Skin of body (tissue), 2 donors: ENCODE data around the gene ZNF718. TPM values are rescaled to one million over a fixed set of nuclear protein-coding genes. Genes with fewer than 3 reads are reported as not detected.
"Not testable (repeated sequence)": the region's sequence is repeated elsewhere in the genome, so short reads cannot be mapped to it uniquely, and the experiment has no call there.

Experiments
- DNase-seq: peaks from one replicate; lab custom pipeline; 2025; lab: John Stamatoyannopoulos, UW
- total RNA-seq: library from RNA; depleted of rRNA; stranded (reverse); fragments of >200 nt; gene quantifications from one replicate; pipeline ENCODE4 v1.2.3, GENCODE V29; 2014

ZNF718 gene
- total RNA-seq, 1 donor from 2014 or later, result 16.1 TPM

DNA sequence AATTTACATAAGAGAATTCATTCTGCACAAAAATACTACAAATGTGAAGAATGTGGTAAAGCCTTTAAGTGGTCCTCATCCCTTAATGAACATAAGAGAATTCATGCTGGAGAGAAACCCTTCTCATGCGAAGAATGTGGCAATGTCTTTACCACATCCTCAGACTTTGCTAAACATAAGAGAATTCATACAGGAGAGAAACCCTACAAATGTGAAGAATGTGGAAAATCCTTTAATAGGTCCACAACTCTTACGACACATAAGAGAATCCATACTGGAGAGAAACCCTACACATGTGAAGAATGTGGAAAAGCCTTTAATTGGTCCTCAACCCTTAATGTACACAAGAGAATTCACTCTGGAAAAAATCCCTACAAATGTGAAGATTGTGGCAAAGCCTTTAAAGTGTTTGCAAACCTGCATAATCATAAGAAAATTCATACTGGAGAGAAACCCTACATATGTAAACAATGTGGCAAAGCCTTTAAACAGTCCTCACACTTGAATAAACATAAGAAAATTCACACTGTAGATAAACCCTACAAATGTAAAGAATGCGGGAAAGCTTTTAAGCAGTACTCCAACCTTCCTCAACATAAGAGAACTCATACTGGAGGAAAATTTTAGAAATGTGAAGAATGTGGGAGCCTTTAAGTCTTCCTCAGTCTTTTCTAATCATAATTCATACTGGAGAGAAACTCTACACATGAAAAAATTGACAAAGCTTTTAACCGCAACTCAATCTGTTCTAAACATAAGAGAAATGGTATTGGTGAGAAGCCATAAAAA lies 37.4 kb downstream of the ZNF718 start:
- no peak for DNase-seq

DNA sequence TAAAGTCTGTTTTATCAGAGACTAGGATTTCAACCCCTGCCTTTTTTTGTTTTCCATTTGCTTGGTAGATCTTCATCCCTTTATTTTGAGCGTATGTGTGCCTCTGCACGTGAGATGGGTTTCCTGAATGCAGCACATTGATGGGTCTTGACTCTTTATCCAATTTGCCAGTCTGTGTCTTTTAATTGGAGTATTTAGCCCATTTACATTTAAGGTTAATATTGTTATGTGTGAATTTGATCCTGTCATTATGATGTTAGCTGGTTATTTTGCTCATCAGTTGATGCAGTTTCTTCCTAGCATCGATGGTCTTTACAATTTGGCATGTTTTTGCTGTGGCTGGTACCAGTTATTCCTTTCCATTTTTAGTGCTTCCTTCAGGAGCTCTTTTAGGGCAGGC lies 45.3 kb downstream of the ZNF718 start:
- not testable (repeated sequence) for DNase-seq

DNA sequence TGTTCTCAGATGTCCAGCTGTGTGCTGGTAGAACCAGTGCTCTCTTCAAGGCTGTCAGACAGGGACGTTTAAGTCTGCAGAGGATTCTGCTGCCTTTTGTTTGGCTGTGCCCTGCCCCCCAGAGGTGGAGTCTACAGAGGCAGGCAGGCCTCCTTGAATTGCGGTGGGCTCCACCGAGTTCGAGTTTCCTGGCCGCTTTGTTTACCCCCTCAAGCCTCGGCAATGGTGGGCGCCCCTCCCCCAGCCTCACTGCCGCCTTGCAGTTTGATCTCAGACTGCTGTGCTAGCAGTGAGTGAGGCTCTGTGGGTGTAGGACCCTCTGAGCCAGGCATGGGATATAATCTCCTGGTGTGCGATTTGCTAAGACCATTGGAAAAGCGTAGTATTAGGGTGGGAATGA lies 47.0 kb downstream of the ZNF718 start:
- DNase-seq, result not testable (repeated sequence)

DNA sequence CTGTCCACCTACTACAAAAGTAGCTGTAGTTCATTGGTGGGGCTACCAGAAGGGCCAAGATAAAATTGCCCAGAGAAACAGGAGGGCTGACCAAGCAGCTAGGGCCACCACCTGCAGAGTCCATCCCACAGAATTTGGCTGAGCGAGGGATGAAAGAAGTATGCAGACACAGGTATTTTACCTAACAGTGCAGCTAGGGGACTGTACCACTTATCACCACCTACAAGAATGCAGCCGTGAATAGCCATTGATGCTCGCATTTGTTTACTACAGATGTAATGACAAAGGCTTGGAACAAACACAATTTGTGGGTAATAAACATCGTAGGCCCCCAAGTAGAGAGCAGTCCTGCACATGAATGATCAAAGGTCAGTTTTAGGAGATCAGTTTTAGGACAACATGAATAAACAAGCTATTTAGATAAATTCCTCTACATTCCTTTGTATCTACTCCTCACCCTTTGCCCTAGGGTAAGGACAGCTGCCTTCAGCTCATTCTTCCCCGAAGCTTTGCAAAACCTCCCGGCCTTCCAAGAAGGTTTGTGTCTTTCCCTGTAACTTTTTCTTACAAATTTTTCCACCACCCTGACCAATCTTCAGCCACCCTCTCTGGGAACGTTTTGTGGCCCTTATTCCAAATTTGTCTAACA lies 49.5 kb downstream of the ZNF718 start:
- DNase-seq, result no peak

DNA sequence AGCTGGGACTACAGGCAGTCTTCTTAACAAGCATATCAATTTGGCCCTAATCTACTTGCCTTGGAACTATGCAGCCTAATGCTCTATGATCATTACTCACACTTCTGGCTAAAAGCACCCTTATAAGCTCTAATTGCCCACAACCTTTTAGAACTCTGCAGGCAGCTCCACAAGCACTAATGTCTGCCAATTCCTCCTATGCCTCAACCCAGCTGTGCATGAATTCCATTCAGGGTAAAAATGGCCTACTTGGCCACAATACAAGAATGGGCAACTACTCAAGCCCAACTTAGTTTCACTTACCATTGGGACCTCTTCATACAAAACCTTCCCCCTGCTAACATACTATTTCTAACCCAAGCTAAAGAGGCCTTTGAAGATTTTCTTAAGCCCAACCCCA lies 51.7 kb downstream of the ZNF718 start:
- no peak for DNase-seq

DNA sequence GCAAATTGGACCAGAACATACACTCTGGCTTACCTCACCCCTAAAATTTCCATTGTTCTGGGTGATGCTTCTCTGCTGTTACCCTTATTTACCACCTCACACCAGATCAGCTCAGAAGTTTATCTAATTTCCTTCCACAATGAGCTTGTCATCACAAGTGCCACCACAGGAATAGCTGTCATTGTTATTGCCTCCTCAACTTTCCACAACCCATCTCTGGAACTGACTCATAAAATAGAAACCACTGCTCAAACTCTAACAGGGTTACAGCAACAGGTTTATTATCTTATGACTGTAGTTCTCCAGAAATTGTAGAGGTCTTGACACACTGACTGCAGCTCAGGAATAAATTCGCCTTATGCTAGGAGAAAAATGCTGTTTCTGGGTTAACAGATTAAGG lies 52.7 kb downstream of the ZNF718 start:
- DNase-seq, result no peak

DNA sequence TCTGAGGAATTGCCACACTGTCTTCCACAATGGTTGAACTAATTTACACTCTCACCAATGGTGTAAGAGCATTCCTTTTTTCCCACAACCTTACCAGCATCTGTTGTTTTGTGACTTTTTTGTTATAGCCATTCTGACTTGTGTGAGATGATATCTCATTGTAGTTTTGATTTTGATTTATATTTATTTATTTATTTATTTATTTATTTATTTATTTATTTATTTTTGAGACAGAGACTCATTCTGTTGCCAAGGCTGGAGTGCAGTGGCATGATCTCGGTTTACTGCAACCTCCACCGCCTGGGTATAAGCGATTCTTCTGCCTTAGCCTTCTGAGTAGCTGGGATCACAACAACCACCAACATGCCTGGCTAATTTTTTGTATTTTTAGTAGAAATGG lies 57.9 kb downstream of the ZNF718 start:
- DNase-seq, result not testable (repeated sequence)

DNA sequence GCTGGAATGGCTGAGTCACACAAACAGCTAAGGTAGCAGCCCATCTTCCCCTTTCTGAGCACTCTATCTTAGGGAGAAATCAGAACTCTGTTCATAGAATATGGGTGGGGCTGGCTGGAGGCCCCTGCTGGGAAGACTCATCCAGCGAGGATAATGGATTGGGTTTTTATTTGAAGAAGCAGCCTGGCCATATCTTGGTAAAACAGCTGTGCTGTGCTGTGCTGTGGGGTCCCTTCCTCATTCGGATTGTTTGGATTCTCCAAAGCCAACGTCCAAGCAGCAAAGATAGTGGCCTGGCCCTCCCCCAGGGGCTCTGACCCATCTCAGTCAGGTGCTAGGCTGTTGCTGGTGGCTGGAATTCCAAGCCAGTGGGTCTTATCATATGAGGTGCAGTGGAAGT lies 63.8 kb downstream of the ZNF718 start:
- DNase-seq, result no peak

DNA sequence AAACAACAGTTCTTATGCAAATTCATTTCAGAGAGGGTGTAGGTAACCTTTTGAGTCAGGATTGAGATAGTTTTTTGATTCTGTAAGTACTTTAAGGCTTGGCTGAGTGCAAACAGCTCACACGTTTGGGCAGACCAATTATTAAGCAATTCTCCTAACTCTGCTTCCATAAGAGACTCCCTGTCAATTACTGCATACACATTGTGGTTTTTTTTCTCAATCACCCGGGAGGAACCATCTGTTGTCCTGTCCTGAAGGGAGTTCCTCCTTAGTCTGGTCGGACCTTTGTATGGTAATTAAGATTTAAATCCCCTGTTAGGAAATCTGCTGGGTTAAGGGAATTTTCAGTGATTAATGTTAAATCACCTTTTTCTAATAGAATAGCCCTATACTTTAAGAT lies 70.9 kb downstream of the ZNF718 start:
- DNase-seq, result not testable (repeated sequence)

DNA sequence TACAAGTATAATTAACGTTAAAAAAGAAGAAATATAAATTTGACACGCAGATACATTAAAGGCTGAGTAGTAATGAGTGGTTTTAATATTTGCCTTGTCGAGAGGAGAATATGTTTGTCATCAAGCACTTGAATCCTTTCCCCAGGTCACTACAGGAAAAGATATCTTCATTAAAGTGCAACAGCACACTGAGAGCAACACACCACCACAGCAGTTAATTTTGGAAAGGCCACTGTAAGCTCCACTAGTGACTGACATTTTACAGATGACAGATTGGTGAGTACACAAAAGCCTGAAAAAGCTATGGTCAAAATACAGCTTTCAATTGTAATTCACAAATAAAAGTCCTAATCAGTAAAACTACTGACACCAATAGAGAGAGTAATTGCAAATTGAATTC lies 76.6 kb downstream of the ZNF718 start:
- no peak for DNase-seq

DNA sequence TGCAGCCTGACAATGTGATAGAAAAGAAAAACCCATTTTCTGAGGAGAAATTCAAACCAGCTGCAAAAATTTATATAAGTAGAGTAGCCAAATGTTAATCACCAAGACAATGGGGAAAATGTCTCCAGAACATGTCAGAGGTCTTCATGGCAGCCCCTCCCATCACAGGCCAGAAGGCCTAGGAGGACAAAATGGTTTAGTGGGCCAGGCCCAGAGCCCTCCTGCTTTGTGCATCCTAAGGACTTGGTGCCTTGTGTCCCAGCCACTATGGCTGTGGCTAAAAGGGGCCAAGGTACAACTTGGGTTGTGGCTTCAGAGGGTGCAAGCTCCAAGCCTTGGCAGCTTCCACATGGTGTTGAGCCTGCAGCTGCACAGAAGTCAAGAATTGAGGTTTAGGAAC lies 78.5 kb downstream of the ZNF718 start:
- DNase-seq, result not testable (repeated sequence)

DNA sequence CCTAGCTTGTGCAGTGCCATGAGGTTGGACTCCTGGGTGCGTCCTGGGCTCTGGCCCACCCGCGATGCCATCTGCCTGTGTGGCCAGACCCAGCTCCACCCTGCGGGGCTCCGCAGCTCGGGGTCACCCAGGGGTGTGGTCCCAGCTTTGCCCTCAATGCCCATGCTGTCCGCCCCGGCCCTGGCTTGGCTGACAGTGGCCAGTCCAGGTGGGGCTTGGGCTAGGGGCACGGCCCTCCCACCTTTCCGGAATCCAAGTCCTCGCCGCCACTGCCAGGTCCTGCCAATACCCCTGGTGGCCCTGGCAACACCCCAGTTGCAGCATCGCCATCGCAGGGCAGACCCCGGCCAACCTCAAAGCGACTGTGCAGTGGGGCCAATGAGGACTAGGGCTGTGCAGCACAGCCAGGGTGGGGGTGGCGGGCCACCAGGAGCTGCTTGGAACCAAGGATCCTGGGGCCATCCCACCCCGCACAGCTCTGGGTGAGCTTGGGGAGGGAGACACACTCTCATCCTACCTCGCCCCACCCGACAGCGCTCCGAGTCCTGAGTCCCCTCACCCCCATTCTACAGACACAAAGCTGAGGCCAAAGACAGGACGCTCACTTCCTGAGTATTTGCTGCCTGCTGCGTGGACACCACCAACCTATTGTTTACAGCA lies 80.9 kb downstream of the ZNF718 start:
- DNase-seq, result no peak

DNA sequence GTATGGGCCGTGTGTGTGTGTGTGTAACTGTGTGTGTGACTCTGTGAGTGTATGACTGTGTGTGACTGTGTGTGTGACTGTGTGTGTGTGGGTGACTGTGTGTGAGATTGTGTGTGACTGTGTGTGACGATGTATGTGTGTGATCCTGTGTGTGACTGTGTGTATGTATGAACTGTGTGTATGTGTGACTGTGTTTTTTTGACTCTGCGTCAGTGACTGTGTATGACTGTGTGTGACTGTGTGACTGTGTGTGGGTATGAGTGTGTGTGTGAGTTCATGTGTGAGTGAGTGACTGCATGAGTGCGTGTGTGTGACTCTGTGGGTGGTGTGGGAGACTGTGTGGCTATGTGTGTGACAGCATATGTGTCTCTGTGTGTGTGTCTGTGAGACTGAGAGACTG lies 81.8 kb downstream of the ZNF718 start:
- DNase-seq, result no peak

DNA sequence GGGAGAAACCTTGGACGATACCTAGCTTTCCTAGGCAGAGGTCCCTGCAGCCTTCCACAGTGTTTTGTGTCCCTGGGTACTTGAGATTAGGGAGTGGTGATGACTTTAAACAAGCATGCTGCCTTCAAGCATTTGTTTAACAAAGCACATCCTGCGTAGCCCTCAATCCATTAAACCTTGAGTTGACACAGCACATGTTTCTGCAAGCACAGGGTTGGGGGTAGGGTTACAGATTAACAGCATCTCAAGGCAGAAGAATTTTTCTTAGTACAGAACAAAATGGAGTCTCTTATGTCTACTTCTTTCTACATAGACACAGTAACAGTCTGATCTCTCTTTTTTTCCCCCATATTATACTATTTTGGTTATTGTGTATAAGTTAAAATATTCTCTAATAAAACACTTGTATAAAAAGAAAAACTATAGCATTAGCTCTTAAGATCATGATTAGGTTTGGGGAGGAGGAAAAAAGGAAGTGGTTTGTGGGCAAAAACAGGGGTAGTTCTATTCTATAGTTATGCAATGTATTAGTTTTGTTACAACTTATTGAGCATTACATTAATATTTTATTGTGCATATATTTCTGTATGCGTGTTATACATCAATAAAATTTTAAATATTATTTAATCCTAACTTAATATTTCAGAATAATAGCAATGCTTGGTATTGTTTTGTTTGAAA lies 84.3 kb downstream of the ZNF718 start:
- not testable (repeated sequence) for DNase-seq

DNA sequence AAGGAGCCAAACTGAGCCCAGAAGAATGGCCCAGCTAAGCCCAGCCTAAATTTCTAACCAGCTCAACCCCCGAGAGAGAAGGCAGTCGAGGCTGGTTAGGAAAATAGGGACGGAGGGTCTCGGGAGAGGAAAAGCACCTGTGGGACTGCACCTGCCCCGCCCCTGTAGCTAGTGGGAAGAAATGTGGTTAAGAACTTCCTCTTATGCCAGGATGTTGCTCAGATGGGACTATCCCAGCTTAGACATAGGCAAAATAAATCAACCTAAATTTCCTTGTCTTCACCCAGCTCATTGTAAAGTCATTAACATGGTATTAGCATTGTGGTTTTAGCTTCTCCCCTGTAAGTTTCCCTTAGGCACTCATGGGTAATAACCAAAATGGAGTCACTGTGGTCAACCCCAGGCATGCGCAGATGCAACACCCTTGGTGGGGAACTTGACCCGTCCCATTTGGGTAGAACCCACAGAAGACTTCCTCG lies 86.8 kb downstream of the ZNF718 start:
- no peak for DNase-seq

DNA sequence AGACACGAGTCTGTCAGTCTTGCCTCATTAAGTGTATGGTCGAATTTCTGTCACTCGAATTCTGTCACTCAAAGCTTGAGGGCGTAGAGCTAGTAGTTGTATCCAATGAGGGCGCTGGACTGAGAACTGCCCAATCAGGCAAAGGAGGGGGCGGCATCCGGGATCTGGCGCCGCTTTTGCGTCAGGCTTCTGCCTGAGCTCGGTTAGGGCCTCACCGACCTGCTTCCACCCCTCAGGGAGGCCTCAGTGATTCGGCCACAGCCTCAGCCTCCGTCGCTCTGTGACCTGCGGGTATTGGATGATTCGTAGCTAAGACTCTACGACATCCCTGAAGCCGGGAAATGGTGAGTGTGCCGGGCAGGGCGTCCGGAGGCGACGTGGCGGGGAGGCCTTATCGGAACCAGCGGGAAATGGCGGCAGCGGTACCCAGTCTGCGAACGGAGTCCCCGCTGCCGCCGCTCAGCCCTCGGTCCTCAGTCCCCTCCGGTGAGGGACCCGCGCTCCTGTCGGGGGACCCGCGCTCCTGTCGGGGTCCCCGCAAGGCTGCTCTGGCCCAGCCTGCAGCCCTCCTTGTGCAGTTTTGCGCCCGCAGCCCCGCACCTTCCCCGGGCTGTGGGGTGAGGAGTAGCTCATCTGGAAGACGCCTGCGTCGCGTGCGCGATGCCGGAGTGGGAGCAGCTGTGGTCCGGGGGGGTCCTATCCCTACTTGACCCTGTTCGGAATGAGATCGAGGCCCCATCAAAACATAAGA lies 88.3 kb downstream of the ZNF718 start:
- DNase-seq, result peak; percentile 91

DNA sequence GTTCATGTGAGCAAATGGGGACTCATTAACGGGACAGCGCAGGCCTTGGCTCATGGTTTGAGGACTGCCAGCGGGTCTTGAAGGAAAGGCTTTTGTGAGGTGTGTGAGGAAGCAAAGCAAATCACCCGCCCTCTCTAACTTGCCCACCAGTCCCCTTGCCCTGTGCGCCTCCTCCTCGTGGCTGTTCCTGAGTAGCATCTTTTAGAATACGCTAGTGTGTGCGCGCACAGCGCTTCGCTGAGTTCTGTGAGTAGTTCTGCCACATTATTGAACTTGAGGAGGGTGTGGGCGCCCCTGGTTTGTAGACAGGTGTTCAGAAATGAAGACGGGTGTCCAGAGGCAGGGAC lies 88.9 kb downstream of the ZNF718 start:
- DNase-seq, result not testable (repeated sequence)
